Fibroblast of villous mesenchyme (primary cell): ENCODE results near the gene FNIP1. TPM values are rescaled to one million over a fixed set of nuclear protein-coding genes. Genes with fewer than 3 reads are reported as not detected.
A peak's percentile ranks its signal among the peaks of the same experiment; 100 is the strongest.
"Not testable (repeated sequence)": the region's sequence is repeated elsewhere in the genome, so short reads cannot be mapped to it uniquely, and the experiment has no call there.

Experiments
- DNase-seq: peaks from one replicate; pipeline ENCODE4 v3.0.0-alpha.2; 2010; ENCODE audit warnings: low read depth
- H3K4me3 ChIP-seq: 2 replicates; pipeline ENCODE4 v1.5.1; 2011; ENCODE audit warnings: low read depth, mild to moderate bottlenecking, low read length
- CTCF ChIP-seq: IDR thresholded peaks from 2 replicates; pipeline ENCODE4 v1.5.1; 2012; ENCODE audit warnings: low read depth, mild to moderate bottlenecking, low read length; ENCODE audit not compliant: insufficient read depth
- total RNA-seq: library from RNA; depleted of rRNA; stranded (reverse); fragments of >200 nt; gene quantifications from 2 replicates; pipeline ENCODE4 v1.2.3, GENCODE V29; 2012

The FNIP1 gene
- total RNA-seq, 1 donor: 67.8 TPM

DNA sequence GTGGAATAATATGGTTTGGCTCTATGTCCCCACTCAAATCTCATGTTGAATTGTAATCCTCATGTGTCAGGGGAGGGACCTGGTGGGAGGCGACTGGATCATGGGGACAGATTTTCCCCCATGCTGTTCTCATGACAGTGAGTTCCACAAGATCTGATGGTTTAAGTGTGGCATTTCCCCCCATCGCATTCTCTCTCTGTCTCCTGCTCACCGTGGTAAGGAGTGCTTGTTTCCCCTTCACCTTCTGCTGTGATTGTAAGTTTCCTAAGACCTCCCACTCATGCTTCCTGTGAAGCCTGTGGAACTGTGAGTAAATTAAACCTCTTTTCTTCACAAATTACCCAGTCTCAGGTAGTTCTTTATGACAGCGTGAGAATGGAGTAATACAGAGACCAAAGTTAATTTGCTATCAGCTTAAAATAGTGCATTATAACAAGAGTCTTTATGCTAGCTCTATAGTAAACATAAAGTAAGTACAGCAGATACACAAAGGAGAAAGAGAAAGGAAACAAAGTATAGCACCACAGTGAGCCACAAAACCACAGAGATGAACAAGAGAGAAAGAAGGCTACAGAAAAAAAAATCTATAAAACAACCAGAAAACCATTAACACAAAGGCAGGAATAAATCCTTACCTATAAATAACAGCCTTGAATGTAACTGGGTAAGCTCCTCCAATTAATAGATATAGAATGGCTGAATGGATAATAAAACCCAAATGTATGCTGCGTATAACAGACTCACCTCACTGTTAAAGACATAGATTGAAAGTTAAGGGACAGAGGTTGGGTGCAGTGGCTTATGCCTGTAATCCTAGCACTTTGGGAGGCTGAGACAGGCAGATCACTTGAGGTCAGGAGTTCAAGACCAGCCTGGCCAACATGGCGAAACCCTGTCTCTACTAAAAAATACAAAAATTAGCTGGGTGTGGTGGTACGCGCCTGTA lies 201.5 kb downstream of the FNIP1 start:
- TF ChIP-seq CTCF: no peak
- no peak for DNase-seq
- H3K4me3 ChIP-seq: no peak overlapping the region

- DNase-seq: no peak
- H3K4me3 ChIP-seq: no peak overlapping the region
- no peak for TF ChIP-seq CTCF
These were observed 202.9 kb downstream of the FNIP1 start for GRCh38 chr5:131593921-131594320.

DNA sequence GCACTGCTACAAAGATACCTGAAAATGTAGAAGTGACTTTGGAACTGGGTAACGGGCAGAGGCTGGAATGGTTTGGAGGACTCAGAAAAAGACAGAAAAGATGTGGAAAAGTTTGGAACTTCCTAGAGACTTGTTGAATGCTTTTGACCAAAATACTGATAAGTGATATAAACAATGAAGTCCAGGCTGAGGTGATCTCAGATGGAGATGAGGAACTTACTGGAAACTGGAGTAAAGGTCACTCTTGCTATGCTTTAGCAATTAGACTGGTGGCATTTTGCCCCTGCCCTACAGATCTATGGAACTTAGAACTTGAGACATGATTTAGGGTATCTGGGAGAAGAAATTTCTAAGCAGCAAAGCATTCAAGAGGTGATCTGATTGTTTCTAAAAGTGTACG lies 203.4 kb downstream of the FNIP1 start:
- H3K4me3 ChIP-seq: not testable (repeated sequence)
- DNase-seq: peak; percentile 68

Other genes with a start within 250 kb of the FNIP1 start
- gene RAPGEF6, start 161.8 kb downstream of the FNIP1 start, total RNA-seq: 15.8 and 21.6 TPM in 2 replicates
- not detected in 2 replicates for gene MEIKIN, start 148.6 kb upstream of the FNIP1 start, total RNA-seq
- gene ACSL6, start 214.6 kb upstream of the FNIP1 start, total RNA-seq: 0.43 TPM in 1 of 2 replicates, not detected in the other